HG02852 (cell line): ENCODE data around the gene MYO1G.
"Not testable (repeated sequence)": the region's sequence is repeated elsewhere in the genome, so short reads cannot be mapped to it uniquely, and the experiment has no call there.

ENCODE experiments used
- ATAC-seq: cut with Tn5 transposase; IDR thresholded peaks from one replicate; pipeline ENCODE4 v1.9.1; 2021; ENCODE audit warnings: mild to moderate bottlenecking, moderate library complexity; ENCODE audit not compliant: unreplicated experiment

MYO1G gene

DNA sequence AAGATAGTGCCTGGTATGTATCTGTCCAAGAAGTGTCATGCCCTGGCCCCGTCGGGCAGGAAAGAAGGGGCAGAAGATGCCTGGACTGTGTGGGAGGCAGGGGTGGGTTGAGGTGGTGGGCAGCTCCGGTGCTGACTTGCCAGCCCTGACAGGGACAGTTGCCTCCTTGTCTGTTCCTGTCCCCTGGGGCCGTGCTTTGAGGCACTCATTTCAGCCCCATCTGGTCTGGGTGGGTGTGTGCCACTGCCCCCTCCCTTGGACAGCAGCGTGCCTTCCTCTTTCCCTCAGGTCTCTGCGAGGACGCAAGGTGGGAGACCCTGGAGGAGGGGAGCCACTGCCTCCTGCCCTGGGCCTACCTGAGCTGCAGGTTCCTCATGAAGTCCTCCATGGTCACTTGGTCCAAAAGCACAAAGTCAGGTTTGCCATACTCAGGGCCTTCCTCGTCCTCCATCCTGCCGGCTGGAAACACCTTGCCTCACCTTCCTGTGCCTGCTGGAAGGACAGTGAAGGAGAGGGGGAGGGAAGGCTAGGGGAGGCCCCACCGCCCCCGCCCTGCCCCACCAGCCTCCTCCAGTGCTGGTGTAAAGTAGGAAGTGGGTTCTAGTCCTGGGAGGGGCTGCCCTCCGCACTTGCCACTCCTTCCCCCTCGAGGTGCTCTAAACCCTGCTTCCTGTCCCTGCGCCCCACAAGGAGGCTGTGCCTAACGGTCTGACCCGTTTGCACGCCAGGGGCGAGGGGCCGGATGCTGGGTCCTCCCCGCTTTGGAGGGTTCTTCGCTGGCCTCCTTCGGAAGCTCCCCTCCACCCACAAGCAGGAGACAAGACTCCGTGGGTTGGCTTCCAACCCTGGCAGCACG, at the start of gene MYO1G:
TSS of gene MYO1G (minus strand) at position 505 of the 856 bp plus-strand sequence. CDS start at position 451, 54 bp downstream.
- peak; percentile 58 for ATAC-seq

- no peak for ATAC-seq
These were observed 49.5 kb upstream of the MYO1G start for GRCh38 chr7:45028138-45028919.

DNA sequence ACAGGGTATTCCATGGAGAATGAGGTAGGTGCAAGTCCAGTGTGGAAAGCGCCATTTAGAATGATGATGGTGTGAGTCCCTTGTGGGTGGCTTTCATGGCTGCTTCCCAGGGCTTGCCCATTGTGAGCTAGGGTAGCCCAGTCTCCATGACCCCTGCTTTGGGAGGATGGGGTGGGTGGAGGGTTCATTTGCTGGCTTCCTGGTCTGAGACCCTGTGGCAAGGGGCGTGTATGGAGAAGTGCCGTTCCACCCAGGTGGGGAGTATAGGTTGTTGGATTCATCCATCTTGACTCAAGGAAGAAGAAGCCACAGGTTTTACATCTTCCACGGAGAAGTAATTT, 48.9 kb upstream of the MYO1G start:
- ATAC-seq, result no peak

DNA sequence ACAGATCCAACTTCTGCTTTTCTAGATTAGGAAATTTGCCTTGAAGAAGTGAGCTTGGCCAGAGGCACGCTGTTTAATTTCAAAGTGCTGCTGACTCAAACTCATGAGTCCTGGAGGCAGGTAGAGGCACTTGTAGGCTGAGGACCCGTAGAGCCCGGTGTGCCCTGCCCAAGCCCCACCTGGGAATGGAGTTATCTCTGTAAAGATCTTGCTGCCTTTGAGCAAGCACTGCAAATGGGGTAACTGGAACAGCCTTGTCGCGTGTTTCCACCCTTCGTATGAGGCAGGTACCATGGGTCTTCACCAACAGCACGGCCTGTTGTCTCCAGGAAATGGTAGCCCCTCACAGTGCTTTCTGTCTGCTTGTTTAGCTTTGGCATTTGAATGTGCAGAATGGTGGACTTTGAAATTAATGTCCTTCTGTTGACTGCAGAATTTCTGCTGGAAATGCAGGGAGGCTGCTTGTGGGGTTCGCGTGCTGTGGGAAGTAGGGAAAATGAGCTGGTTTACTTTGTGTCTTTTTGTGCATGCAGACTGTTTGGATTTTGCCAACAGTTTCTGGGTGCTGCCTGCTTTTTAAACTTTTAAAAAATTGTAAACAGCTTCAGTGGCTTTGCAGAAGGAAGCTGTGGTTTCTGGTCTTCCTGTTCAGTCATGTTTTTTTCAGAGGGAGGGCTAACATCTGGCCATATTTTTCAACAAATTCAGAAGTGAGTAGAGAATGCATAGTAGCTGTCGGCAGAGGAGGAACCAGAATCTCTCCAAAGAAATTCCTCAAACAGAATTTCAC, 48.4 kb upstream of the MYO1G start:
- ATAC-seq, result no peak

DNA sequence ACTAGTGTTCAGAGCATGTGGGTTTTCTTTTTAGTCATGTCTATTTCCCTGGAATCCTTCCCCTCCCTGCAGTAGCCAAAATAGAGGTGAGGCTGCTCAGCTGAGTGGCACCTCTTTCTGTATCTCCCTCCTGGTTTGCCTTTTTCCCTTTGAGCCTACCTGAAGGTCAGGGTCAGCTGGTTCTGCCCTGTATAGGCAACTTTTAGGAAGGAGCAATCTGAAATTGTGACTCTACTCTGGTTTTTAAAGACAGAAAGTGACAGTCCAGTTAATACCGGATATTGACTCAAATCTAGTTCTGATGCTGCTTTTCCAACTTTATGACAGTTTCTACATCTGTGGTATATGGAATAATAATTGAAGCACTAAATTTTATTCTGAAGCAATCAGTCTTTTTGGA, 47.2 kb upstream of the MYO1G start:
- no peak for ATAC-seq

- ATAC-seq, result not testable (repeated sequence)
These were observed 46.7 kb upstream of the MYO1G start for GRCh38 chr7:45025473-45025872.

DNA sequence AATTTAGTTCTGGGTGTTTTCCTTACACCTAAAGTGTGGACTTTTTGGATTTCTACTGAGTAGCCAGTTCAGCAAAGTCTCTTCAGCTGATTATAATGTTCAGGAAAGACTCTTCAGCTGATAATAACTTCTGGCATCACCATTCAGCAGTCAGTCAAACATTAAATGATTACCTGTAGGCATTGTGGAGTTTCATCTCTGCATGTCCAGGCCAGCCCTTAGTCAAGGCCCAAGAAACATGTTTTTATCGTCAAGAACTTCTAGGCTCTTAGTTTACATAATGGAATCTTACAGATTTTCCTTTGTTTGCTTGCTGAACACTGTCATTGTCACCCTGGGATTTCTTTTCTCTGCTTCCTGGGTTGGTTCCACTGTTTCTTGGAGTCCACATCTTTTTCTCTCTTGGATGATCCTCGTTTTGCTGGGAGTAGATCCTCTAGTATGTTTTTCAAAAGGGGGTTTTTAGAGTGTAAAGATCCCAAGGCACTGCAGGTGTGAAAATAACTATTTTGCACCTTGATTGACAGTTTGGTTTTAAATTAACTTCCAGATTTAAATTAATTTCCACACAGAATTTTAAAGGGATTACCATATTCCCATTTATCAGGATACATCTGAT, 45.4 kb upstream of the MYO1G start:
- ATAC-seq, result no peak

DNA sequence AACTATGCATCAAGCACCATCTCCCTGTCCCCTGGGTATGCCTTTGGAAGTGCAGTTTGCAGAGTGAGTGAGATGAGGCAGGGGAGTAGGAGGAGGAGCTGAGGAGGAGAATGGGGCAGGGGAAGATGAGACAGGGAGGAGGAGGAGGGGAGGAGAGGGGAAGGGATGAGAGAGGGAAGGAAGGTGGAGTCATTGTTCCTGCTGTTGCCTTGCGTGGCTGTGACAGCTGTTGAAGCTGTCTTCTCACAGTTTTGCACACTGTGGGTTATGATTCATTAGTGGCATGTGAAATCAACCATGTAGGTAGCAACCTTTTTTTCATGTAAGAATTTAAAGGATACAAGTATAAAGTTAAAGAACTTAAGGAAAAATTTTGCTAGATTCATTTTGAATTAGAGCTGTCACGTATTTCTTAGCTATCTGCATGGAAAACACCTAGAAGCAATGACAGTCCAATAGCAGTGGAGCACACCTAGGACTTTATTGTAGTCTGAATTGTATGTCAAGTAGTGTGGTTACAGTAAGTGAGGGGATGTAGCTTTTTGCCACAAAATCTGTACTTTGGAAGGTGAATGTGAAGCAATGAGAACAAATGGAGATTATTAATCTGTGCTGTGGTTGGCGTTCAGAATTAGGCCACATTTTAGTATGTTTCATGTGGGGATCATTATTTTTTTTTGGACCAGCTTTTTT, 42.9 kb upstream of the MYO1G start:
- peak; percentile 67 for ATAC-seq

DNA sequence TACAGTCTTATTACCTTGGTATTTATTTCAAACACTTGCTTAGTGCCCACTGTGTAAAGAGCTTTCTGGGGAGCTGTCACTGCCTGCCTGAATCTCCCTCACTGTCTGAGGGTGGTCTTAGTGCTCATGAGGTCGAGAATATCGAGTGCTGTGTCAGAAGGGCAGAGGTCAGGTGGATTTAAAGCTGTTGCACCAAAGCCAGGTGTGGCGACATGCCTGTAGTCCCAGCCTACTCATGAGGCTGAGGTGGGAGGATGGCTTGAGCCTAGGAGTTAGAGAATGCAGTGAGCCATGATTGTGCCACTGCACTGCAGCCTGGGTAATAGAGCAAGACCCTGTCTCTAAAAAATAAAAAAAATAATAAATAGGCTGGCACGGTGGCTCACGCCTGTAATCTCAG, 42.1 kb upstream of the MYO1G start:
- ATAC-seq, result no peak

- ATAC-seq, result no peak
These were observed 38.4 kb upstream of the MYO1G start for GRCh38 chr7:45017253-45017652.

- ATAC-seq, result no peak
These were observed 36.5 kb upstream of the MYO1G start for GRCh38 chr7:45015313-45015712.

DNA sequence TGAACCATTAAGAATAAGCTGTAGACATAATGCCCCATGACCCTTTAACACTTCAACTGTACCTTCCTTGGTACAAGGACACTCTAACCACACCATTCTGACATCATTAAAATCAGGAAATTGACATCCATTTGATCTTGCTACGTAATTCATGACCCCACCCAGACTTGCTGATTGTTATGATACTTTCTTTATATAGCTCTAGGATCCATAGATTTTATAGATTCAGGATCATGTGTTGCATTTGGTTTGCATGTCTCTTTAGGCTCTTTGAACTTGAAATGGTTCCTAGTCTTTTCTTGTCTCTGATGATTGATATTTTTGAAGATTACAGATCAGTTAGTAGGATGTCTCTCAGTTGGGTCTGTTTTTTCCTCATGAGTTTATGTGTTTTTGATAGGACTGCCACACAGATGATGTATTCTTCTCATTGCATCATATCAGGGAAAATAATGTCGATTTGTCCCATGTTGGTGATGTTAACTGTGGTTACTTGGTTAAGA, 34.7 kb upstream of the MYO1G start:
- no peak for ATAC-seq

GRCh38 chr7:45007571-45008328, 28.9 kb upstream of the MYO1G start:
- ATAC-seq, result peak; percentile 75

DNA sequence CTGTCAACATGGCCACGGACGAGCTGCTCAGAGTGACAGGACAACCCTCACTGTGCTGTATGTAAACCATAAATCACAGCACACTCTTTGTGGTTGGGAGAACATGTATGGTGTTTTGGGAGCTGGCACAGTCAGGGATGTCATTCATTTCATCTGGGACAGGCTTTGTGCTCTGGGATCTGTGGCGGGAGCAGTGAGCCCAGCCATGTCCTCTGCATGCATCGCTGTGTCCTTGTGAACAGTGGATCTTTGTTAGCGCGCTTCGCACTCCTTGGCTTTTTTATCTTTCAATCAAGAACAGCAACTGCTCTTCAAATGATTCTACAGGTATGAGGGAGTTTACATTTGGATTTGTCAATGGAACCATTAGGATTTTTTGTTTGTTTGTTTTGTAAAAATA, 28.3 kb upstream of the MYO1G start:
- no peak for ATAC-seq

GRCh38 chr7:45003789-45004188, 25.0 kb upstream of the MYO1G start:
- ATAC-seq, result no peak

DNA sequence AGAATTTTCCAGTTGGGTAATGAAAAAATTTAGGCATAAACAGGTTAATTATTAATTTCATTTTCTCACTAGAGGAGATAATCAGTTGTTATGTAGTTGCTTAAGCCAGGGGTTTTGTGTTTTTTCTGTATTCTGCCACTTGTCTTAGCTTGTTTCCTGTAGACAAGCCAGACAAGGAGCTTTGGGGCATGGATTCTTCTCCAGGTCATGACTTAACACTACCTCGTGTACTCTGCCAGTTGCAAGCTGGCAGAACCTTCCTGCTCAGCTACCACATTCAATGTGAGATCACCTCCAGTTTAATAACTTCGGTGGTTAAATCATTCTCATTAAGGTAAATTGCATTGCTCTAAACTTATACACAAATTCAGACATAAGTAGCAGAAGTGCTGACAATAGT, 23.0 kb upstream of the MYO1G start:
- ATAC-seq, result no peak

- peak; percentile 35 for ATAC-seq
These were observed 22.4 kb upstream of the MYO1G start for GRCh38 chr7:45001138-45001694.

DNA sequence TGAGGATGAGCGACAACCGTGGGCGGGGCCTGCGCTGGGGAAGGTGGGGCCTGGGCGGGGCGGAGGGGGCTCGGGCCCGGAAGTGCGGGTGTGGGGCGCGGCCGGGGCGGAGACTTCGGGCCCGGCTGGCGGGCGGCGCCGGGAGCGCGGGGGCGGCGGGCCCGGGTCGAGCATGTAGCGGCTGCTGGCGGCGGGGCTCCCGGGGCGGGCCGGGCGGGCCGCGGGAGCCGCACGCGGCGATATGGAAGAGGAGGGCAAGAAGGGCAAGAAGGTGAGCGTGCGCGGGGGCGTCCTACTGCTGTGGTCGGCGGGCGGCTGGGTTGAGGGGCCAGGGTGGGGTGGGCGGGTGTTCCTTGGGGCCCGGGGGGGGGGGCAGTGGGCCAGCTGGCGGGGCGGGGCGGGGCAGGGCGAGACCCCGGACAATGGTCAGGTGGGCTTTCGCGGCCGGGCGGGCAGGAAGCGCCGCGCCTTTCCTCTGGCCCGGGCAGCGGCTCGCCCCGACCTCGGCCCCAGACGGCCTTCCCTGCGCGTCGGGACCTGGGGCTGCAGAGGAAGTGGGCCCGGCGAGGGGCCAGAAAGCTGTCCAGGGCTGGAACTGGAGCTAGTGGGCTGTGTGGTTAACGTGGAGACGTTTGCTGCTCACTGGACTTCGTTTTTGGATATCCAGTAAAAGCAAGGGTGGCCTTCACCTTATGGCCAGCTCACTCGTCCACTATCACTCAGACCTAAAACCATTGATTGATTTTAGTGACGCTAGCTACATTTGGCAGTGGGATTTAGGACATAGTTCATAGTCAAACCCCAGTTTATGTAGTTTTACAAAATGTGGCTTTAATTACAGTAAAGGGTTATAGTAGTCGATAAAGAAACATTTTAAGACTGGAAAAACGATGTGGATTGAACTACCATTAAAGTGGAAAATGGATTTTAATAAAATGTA, 21.5 kb upstream of the MYO1G start, which contains the start of gene CCM2:
TSS of gene CCM2 (plus strand) at position 109 of the 940 bp plus-strand sequence. CDS start at position 242, 133 bp downstream.
- no peak for ATAC-seq
